Cardiac ventricle fibroblast (primary cell): Measurements from ENCODE around the gene NUP210L. TPM values are rescaled to one million over a fixed set of nuclear protein-coding genes. Genes with fewer than 3 reads are reported as not detected.

ENCODE experiments used
- total RNA-seq: library from RNA; depleted of rRNA; stranded (reverse); fragments of >200 nt; gene quantifications from 2 replicates; pipeline ENCODE4 v1.2.3, GENCODE V29; 2015

Gene NUP210L
- not detected in 2 replicates for total RNA-seq

GRCh38 chr1:154154534-154155191 lies at the start of gene NUP210L:
Gene NUP210L, minus strand, starts transcription at chr1:154155073.

GRCh38 chr1:154191990-154192461 lies 37.2 kb upstream of the NUP210L start, which contains the start of gene TPM3:
Gene TPM3, minus strand, starts transcription at chr1:154192100. Its CDS starts 82 bp downstream, at chr1:154192018.

DNA sequence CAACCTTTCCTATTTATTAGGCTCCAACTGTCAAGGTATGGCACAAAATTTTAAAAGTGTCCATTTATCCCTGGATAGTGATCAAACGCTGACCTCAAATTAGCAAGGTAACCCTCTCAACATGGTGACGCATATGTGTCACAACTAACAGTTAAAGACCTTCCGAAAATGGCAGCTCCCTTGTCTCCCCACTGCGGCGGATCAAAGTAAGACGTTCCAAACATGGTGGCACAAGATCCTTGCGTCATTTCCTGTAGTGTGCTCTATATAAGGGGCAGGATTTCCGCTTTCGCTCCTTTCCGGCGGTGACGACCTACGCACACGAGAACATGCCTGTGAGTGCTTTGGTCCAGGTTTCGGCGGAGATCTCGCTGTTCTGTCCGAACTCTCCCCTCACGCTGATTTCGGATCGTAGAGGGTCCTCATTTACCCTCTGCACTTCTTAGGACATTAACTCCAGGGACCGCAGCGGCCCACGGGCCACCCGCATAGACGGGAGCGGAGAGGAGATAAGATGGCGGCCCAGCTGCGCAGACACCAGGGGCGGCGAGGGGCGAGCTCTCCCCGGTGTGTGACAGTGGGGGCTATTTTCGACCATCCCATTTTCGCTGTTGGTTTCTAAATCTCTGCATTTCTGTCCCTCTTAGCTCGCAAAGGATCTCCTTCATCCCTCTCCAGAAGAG lies 164.3 kb downstream of the NUP210L start, which contains the start of gene RPS27:
TSS of gene RPS27 (plus strand) at position 295 of the 683 bp plus-strand sequence. CDS start at position 330, 35 bp downstream.

DNA sequence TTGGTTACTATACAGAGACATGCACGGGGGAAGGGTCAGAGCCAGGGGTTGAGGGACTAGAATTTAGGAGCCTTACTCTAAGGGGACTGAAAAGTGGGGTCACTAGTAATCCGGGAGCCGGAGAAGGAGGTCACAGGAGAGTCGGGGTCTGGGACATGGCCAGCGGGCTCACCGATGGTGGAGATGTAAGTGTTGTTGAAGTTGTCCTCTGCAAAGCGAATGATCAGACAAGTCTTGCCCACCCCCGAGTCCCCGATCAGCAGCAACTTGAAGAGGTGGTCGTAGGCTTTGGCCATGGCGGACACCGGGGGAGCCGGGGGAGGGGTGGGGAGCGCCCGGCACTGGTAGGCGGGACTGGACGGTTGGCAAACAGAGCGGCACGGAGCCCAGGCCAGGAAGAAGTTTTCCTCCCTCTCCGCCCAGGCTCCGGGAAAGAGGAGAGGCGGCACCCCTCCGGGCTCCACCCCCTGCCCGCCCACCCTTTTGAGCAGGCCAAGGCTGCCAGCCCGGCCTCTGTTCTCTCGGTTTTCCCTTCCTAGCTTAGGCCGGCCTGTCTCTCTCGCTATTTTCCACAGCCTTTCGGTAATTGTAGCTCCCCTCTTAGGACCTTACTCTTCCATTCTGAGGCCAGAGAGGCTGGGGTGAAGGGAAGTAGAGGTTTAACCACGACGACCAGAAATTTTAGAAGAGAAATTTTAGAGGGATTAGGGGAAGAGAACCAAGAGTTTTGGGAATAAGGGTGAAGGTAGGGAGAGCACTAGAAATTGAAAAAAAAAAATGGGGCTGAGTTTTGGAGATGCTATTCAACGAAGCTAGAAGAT lies 168.7 kb downstream of the NUP210L start, which contains the start of gene RAB13:
TSS of gene RAB13 (minus strand) at position 399 of the 821 bp plus-strand sequence. CDS start at position 296, 103 bp downstream.

GRCh38 chr1:153977250-153978240 lies 177.3 kb downstream of the NUP210L start, which contains the start of gene JTB:
Gene JTB, minus strand, starts transcription at chr1:153977674. Its CDS starts 422 bp downstream, at chr1:153977252.

GRCh38 chr1:153967107-153967999 lies 187.5 kb downstream of the NUP210L start, which contains the start of gene CREB3L4:
Gene CREB3L4, plus strand, starts transcription at chr1:153967902. Its CDS starts 624 bp downstream, at chr1:153968526.

GRCh38 chr1:153963030-153963849 lies 191.6 kb downstream of the NUP210L start, which contains the start of gene SLC39A1:
Gene SLC39A1, minus strand, starts transcription at chr1:153963537. Its CDS starts 822 bp downstream, at chr1:153962715.

DNA sequence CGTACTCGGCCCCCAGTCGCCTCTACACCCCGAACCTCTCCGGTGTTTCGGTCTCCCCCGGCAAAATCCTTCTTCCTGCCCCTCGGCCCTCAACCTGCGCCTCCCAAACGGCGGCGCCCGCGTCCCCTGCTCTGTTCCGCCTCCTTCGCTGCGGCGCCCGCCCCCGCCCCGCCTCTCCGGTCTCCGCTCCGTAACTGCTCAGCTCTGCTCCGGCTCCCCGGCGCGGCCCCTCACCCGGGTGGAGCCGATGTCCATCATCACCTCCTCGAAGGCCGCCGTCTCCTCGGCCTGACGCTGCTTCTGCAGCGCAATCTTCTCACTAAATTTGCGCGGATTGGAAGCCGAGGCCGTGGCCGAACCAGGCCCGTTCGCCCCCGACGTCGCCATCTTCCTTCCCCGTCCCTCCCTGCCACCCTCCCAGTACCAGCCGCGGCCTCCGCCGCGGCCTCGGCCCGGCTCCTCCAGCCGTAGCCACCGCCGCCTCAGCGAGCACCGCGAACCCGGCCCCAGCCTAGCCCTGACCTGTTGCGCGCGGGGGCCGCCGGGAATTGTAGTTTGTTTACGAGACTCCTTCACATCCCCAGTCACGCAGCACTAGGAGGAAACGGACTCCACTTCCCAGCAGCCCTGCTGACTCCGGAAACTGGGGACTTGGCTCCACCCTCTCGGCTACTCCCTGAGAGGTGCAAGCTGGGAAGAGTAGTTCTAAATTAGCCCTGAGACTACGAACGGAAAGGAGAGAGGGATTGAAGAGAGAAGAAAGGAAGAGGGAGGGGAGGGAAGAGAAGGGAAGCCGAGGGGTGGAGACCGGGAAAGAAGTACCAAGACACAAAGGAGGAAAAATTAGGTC lies 196.5 kb downstream of the NUP210L start, which contains the start of gene CRTC2:
TSS of gene CRTC2 (minus strand) at position 502 of the 850 bp plus-strand sequence. CDS start at position 387, 115 bp downstream.

DNA sequence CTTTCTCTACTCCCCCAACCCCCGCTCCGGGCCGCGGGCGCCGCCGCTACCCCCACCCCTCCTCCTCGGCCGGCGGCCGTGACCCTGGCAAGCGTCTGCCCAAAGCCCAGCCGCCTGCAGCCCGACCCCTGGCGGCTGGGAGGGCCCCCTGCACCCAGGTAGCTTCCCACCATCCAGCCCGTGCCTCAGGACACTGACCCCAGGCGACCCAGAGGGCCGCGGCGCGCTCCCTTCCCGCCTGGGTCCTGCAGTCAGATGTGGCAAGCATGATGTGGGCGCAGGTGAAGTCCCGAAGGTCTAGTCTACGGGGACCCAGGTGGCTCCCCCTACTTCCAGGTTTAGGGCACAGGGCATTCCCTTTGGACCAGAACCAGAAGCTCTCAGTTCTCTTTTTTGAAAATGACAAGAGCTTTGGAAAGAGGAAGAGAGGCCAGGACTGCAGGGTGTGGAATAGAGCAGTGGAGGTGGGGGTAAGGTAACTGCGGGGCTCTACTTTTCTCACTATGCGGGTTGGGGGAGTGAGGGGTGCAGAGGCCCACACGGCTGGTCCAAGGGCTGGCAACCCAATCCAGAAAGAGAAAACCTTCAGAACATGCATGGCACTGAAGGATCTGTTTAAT lies 208.1 kb downstream of the NUP210L start, which contains the start of gene DENND4B:
TSS of gene DENND4B (minus strand) at position 97 of the 620 bp plus-strand sequence. CDS start 2,344 bp downstream, outside the sequence.

Other genes with a start within 250 kb of the NUP210L start
- gene GATAD2B, start 232.1 kb downstream of the NUP210L start, total RNA-seq: 19.0 and 20.6 TPM in 2 replicates
- 8.5 and 15.3 TPM in 2 replicates for gene DENND4B, start 208.4 kb downstream of the NUP210L start, total RNA-seq
- gene CRTC2, start 196.5 kb downstream of the NUP210L start, total RNA-seq: 6.4 and 7.4 TPM in 2 replicates
- 82.4 and 94.3 TPM in 2 replicates for gene SLC39A1, start 191.5 kb downstream of the NUP210L start, total RNA-seq
- gene CREB3L4, start 187.2 kb downstream of the NUP210L start, total RNA-seq: 5.9 and 11.5 TPM in 2 replicates
- 180 and 184 TPM in 2 replicates for gene JTB, start 177.4 kb downstream of the NUP210L start, total RNA-seq
- gene RAB13, start 168.7 kb downstream of the NUP210L start, total RNA-seq: 97.1 and 105 TPM in 2 replicates
- gene RPS27, start 164.3 kb downstream of the NUP210L start, total RNA-seq: 1,536 and 1,696 TPM in 2 replicates
- 222 and 313 TPM in 2 replicates for gene TPM3, start 37.0 kb upstream of the NUP210L start, total RNA-seq
- not detected in 2 replicates for gene CFAP141, start 51.3 kb upstream of the NUP210L start, total RNA-seq
- 57.3 and 76.2 TPM in 2 replicates for gene UBAP2L, start 65.9 kb upstream of the NUP210L start, total RNA-seq
- 50.7 and 70.5 TPM in 2 replicates for gene HAX1, start 117.6 kb upstream of the NUP210L start, total RNA-seq
- gene AQP10, start 166.0 kb upstream of the NUP210L start, total RNA-seq: not detected in 2 replicates
- 93.0 and 109 TPM in 2 replicates for gene ATP8B2, start 170.5 kb upstream of the NUP210L start, total RNA-seq